A549 treated with Hydrocortisone at 1 μM for 4 hours (cell line): ENCODE data around the gene ZNF654. TPM values are rescaled to one million over a fixed set of nuclear protein-coding genes. Genes with fewer than 3 reads are reported as not detected.

Experiments
- total RNA-seq: library from RNA; stranded (reverse); fragments of 200-300 nt; extraction: Qiagen RNA extraction; gene quantifications from 5 replicates; pipeline ENCODE4 v1.2.3, GENCODE V29; 2022

ZNF654 gene
- total RNA-seq: 3.2 to 5.3 TPM (median 4.4 TPM) in 5 replicates

DNA sequence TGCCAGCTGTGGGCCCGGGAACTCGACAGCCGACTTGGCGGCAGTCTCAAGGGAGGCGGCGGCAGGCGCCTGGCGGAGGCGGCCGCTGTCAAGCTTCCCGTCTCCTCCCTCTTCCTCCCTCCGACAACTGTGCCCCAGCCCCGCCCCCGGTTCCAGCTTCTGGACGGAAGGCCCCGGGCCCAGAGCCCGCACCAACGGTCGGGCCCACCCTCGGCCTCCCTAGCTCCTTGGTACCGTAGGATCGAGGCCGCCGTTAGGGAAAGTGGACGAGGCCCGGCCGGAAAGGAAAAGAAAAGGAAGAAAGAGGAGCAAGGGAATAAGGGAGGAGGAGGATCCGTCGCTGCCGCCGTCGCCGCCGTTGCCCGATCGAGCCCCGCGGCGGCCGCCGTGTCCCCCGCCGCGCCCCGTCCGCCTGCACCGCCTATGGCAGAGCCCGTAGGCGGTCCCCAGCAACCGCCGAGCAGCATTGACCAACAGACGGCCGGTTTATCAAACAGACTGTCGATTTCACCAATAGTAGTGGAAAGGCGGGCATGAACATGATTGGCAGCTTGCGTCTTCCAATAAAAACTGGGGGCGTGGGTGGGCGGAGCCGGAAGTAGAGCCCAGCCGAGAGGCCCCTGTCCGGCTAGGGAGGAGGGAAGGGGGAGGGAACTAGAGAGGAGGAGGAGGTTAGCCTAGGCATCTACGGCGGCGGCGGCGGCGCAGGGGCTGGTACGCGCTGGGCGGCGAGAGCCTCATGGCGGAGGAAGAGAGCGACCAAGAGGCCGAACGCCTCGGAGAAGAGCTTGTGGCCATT lies at the start of gene ZNF654, which contains the start of gene CGGBP1:
Gene ZNF654, plus strand, starts transcription at position 675 of the 799 bp plus-strand sequence. Its CDS starts 65 bp downstream, at position 740.
Gene CGGBP1, minus strand, starts transcription at position 425 of the 799 bp plus-strand sequence. CDS start 3,029 bp downstream, outside the sequence.

DNA sequence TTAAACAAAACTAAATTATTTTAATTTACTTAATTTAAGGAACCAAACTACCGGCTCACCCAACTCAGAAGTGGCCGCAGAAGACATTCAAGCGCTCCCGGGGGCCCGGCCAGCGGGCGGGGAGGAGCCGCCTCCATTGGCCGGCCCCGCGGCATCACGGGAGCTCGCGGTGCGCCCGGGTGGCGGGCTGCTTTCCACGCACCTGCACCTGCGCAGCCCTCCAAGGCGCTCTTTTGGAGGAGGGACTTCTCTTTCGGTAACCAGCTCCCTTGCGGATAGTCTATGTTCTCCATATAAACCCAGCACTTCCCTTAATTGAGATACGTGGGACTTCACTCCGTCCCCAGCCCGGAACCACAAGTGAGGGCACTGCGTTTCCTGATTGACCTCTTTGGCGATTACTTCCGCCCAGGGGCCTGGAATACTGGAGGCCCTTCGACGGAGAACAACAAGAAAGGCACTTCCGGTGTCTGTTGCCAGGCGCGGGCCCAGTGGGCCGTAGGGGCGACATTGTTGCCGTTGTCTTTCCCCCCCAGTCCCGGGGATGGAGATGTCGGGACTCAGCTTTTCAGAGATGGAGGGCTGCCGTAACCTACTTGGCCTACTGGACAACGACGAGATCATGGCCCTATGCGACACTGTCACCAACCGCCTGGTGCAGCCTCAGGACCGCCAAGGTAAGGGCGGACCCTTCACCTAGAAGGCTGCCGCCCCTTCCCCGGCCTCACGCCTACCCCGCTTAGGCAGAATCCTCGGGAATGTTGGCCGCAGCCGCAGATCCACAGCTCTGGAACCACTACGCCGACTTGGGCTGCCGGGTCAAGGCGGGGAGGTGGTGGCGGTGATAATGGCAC lies 90.7 kb downstream of the ZNF654 start, which contains the start of gene C3orf38:
Gene C3orf38, plus strand, starts transcription at position 451 of the 854 bp plus-strand sequence. Its CDS starts 94 bp downstream, at position 545.

Other genes with a start within 250 kb of the ZNF654 start
- 33.5 to 40.8 TPM (median 37.8 TPM) in 5 replicates for gene CGGBP1, start 250 bp upstream of the ZNF654 start, total RNA-seq
- 16.0 to 21.3 TPM (median 17.6 TPM) in 5 replicates for gene C3orf38, start 90.7 kb downstream of the ZNF654 start, total RNA-seq